HepG2 (cell line): ENCODE results near the gene DRC7. TPM values are rescaled to one million over a fixed set of nuclear protein-coding genes. Genes with fewer than 3 reads are reported as not detected.

Source experiments
- BORCS8-MEF2B ChIP-seq: sonication (generic); formaldehyde crosslinking; IDR thresholded peaks from 2 replicates; pipeline ENCODE4 v1.8.0; 2022; ENCODE audit warnings: mild to moderate bottlenecking, missing genetic modification reagents
- CBX5 ChIP-seq: sonication (generic); formaldehyde crosslinking; IDR thresholded peaks from 2 replicates; pipeline ENCODE4 v1.4.0; 2020; ENCODE audit warnings: missing genetic modification reagents, borderline replicate concordance
- CEBPB ChIP-seq: IDR thresholded peaks from 2 replicates; pipeline ENCODE4 v1.6.1; 2011; ENCODE audit warnings: low read depth, low read length, improper control_type of control experiment, borderline replicate concordance
- HNF4A ChIP-seq: sonication (generic); formaldehyde crosslinking; IDR thresholded peaks from 2 replicates; pipeline ENCODE4 v1.4.0; 2020; ENCODE audit warnings: missing genetic modification reagents
- KLF15 ChIP-seq: sonication (generic); formaldehyde crosslinking; IDR thresholded peaks from 2 replicates; pipeline ENCODE4 v1.8.1; 2023; ENCODE audit warnings: borderline replicate concordance, mild to moderate bottlenecking, inconsistent platforms, missing genetic modification reagents, mixed read lengths
- MXD3 ChIP-seq: IDR thresholded peaks from 2 replicates; pipeline ENCODE4 v1.6.1; 2016; ENCODE audit warnings: mild to moderate bottlenecking, missing biosample characterization, missing genetic modification reagents
- PAX8 ChIP-seq: sonication (generic); formaldehyde crosslinking; IDR thresholded peaks from 2 replicates; pipeline ENCODE4 v1.8.0; 2022; ENCODE audit warnings: mild to moderate bottlenecking, missing genetic modification reagents, borderline replicate concordance
- RNF219 ChIP-seq: sonication (generic); formaldehyde crosslinking; IDR thresholded peaks from 2 replicates; pipeline ENCODE4 v1.5.0; 2020; ENCODE audit warnings: mild to moderate bottlenecking, missing genetic modification reagents
- SOX6 ChIP-seq, 2 experiments: fragments of 450-650 bp in 1 of 2; sonication (generic) in 1 of 2; formaldehyde crosslinking in 1 of 2; IDR thresholded peaks; 2 replicates each; pipeline versions ENCODE4 v1.4.0 to v1.6.1; 2017 to 2020; ENCODE audit warnings: antibody characterized with exemption in 1 of 2, mild to moderate bottlenecking in 1 of 2, missing genetic modification reagents in 1 of 2
- STAG1 ChIP-seq: sonication (generic); formaldehyde crosslinking; IDR thresholded peaks from 2 replicates; pipeline ENCODE4 v1.4.0; 2020; ENCODE audit warnings: missing genetic modification reagents
- U2AF2 ChIP-seq: fragments of 200-400 bp; formaldehyde crosslinking; IDR thresholded peaks from 2 replicates; pipeline ENCODE4 v1.6.1; 2017; ENCODE audit warnings: low read depth, mild to moderate bottlenecking, low read length
- ZBTB20 ChIP-seq: sonication (generic); formaldehyde crosslinking; IDR thresholded peaks from 2 replicates; pipeline ENCODE4 v1.8.1; 2023; ENCODE audit warnings: missing genetic modification reagents, low read depth, mild to moderate bottlenecking, borderline replicate concordance
- ZBTB3 ChIP-seq: sonication (generic); formaldehyde crosslinking; IDR thresholded peaks from 2 replicates; pipeline ENCODE4 v1.4.0; 2020; ENCODE audit warnings: low read depth, mild to moderate bottlenecking, moderate library complexity, missing genetic modification reagents, borderline replicate concordance
- ZBTB4 ChIP-seq: sonication (generic); formaldehyde crosslinking; IDR thresholded peaks from 2 replicates; pipeline ENCODE4 v1.4.0; 2020; ENCODE audit warnings: missing genetic modification reagents, mild to moderate bottlenecking, borderline replicate concordance
- ZNF547 ChIP-seq: sonication (generic); formaldehyde crosslinking; IDR thresholded peaks from 2 replicates; pipeline ENCODE4 v1.5.1; 2020; ENCODE audit warnings: mild to moderate bottlenecking, missing genetic modification reagents
- ZNF607 ChIP-seq: sonication (generic); formaldehyde crosslinking; IDR thresholded peaks from 2 replicates; pipeline ENCODE4 v1.5.1; 2020; ENCODE audit warnings: missing genetic modification reagents, mild to moderate bottlenecking, borderline replicate concordance
- ZNF891 ChIP-seq: sonication (generic); formaldehyde crosslinking; IDR thresholded peaks from 2 replicates; pipeline ENCODE4 v1.5.0; 2020; ENCODE audit warnings: mild to moderate bottlenecking, missing genetic modification reagents
- polyA plus RNA-seq, 8 experiments: library from polyadenylated mRNA; depleted of rRNA in 3 of 8; stranded (reverse) in 7 of 8; unstranded in 1 of 8; fragments of >200 nt; fragmentation: Illumina TruSeq in 4 of 8; extraction: Trizol in 4 of 8; gene quantifications; 2 replicates each; pipeline versions ENCODE4 v1.2.1 to v1.2.3, GENCODE V29; 2011 to 2016; ENCODE audit warnings: low read depth in 4 of 8, missing spikeins in 1 of 8, mixed read lengths in 1 of 8; ENCODE audit not compliant: insufficient read depth in 1 of 8
- total RNA-seq, 5 experiments: library from RNA; depleted of rRNA; stranded (reverse); fragments of >200 nt; fragmentation: Illumina TruSeq; extraction: Trizol; gene quantifications; 2 replicates each; pipeline ENCODE4 v1.2.3, GENCODE V29; 2016; ENCODE audit warnings: low read depth in 1 of 5
- TF ChIP-seq, protein P1 (sequence below): sonication (generic); formaldehyde crosslinking; IDR thresholded peaks from 2 replicates; pipeline ENCODE4 v1.5.0; 2020; ENCODE audit warnings: mild to moderate bottlenecking, missing genetic modification reagents, borderline replicate concordance

The DRC7 gene
- total and polyA plus RNA-seq, 2 of the 13 experiments (the other 11 are each of a cell fraction or from before 2014, with no cell fraction given) = 2.7 to 3.4 TPM

- TF ChIP-seq, protein P1, sequence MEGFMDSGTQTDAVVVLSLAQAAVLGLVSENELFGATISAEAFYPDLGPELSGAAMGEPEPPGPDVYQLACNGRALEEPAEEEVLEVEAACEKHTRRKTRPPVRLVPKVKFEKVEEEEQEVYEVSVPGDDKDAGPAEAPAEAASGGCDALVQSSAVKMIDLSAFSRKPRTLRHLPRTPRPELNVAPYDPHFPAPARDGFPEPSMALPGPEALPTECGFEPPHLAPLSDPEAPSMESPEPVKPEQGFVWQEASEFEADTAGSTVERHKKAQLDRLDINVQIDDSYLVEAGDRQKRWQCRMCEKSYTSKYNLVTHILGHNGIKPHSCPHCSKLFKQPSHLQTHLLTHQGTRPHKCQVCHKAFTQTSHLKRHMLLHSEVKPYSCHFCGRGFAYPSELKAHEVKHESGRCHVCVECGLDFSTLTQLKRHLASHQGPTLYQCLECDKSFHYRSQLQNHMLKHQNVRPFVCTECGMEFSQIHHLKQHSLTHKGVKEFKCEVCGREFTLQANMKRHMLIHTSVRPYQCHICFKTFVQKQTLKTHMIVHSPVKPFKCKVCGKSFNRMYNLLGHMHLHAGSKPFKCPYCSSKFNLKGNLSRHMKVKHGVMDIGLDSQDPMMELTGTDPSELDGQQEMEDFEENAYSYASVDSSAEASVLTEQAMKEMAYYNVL (CRISPR knock-in tag) = 0 out of 2 replicates have a peak, but pooled peaks have one; percentile 17
- TF ChIP-seq SOX6 (IDR thresholded peaks at IDR 0.05) = no peak
- peak; percentile 85 for TF ChIP-seq SOX6 (CRISPR knock-in tag; IDR thresholded peaks at IDR 0.05)
- TF ChIP-seq ZBTB20 (CRISPR knock-in tag) = no peak; the same call in 1 of the 2 replicates
- 0 out of 2 replicates have a peak, but pooled peaks have one; percentile 35 for TF ChIP-seq ZNF607 (CRISPR knock-in tag)
- no peak for TF ChIP-seq U2AF2
- no peak for TF ChIP-seq MXD3 (CRISPR knock-in tag)
- 0 out of 2 replicates have a peak, but pooled peaks have one; percentile 25 for TF ChIP-seq ZNF891 (CRISPR knock-in tag)
- no peak for TF ChIP-seq RNF219
- TF ChIP-seq ZBTB3 = peak; percentile 52; the same call in 1 of the 2 replicates
- no peak; the same call in 1 of the 2 replicates for TF ChIP-seq STAG1 (CRISPR knock-in tag)
- TF ChIP-seq HNF4A (CRISPR knock-in tag) = peak; percentile 71
- no peak; the same call in 1 of the 2 replicates for TF ChIP-seq BORCS8-MEF2B (CRISPR knock-in tag)
- peak; percentile 74; the same call in 1 of the 2 replicates for TF ChIP-seq ZBTB4 (CRISPR knock-in tag)
- no peak for TF ChIP-seq KLF15 (CRISPR knock-in tag)
- no peak for TF ChIP-seq CEBPB
- TF ChIP-seq ZNF547 = no peak; the same call in 1 of the 2 replicates
- 0 out of 2 replicates have a peak, but pooled peaks have one; percentile 28 for TF ChIP-seq PAX8 (CRISPR knock-in tag)
- no peak for TF ChIP-seq CBX5
Measured at GRCh38 chr16:57704011-57704904, 9.7 kb downstream of the DRC7 start (continued).
